PC-3 (cell line): ENCODE measurements around the gene TSHZ2.

ENCODE experiments used
- CTCF ChIP-seq: fragments of 300-600 bp; sonication (generic); conservative IDR thresholded peaks from 2 replicates; pipeline ENCODE4 v1.5.1; 2017; ENCODE audit warnings: antibody characterized with exemption, low read depth, mild to moderate bottlenecking, low read length
- EZH2 ChIP-seq: fragments of 300-600 bp; sonication (generic); IDR thresholded peaks from one replicate; pipeline ENCODE4 v1.6.1; 2017; ENCODE audit warnings: antibody characterized with exemption, mild to moderate bottlenecking, low read length; ENCODE audit not compliant: unreplicated experiment
- EZH2phosphoT487 ChIP-seq: fragments of 300-600 bp; sonication (generic); IDR thresholded peaks from 2 replicates; pipeline ENCODE4 v1.6.1; 2018; ENCODE audit warnings: mild to moderate bottlenecking, antibody characterized with exemption, low read length, borderline replicate concordance

- TF ChIP-seq EZH2 (no peak), CTCF (no peak), EZH2phosphoT487 (no peak)
These were observed 61.0 kb downstream of the TSHZ2 start for GRCh38 chr20:53033176-53033575.
